Skeletal muscle cell (primary cell): ENCODE data around the gene CFAP100.

ENCODE experiments used
- DNase-seq: peaks from one replicate; pipeline ENCODE4 v3.0.0-alpha.2; 2010; ENCODE audit warnings: low read depth
- H3K4me3 ChIP-seq: 2 replicates; pipeline ENCODE4 v1.5.1; 2011; ENCODE audit warnings: low read depth, mild to moderate bottlenecking, control low read depth, low read length, moderate library complexity

Gene CFAP100

DNA sequence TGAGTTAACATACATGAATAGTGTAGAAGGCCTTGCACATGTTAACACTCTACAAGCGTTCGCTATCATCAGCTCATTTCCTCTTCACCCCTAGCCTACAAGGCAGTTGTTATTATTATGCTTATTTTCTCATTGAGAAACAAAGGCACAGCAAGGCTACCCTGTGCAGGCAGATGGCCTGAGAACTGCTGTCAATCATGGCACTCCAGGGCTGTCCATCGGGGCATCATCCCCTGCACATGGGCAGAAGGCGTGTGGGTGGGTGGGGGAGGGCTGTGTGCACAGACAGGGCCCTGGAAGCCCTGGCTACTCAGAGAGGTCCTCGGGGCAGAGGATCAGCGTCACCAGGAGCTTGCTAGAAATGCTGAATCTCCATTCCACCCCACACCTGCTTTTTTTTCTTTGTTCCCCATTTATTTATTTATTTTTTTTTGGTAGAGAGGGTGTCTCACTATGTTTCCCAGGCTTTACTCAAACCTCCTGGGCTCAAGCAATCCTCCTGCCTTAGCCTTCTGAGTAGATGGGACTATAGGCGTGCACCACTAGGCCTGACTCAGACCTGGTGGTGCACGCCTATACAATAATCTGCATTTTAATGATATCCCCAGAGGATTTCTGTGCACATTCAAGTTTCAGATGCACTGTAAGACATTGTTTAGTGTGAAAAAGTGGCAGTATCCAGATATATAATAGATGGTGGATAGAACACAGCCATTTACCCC lies 90.6 kb downstream of the CFAP100 start:
- no peak for DNase-seq
- H3K4me3 ChIP-seq: no peak overlapping the region

DNA sequence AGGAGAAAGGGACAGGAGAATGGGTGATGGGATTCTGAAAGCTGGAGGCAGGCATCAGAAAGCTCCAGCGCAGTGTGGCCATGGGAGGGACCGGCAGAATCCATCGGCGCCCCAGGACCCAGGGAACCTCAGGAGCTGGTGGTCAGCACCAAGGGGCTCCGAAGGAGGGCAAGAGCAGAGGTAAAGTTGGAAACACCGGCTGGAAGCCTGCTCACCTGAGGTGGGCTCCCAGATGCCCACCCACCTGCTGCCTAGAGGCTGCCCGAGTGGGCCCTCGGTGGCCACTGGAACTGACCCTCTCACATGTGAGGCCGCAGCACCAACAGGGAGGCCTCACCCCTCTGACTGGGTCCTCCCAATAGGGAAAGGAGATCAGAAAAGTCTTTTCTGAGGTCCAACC lies 91.2 kb downstream of the CFAP100 start:
- no peak overlapping the region for H3K4me3 ChIP-seq
- no peak for DNase-seq
